Memory B cell (primary cell): ENCODE data around the gene CFAP74.

Experiments used
- ATAC-seq: fragments of 150-1000 bp; cut with Tn5 transposase; 2 replicates; pipeline ENCODE4 v1.10.0; 2021; ENCODE audit warnings: low read depth, mild to moderate bottlenecking, moderate library complexity
- DNase-seq, 2 donors: peaks; one replicate each; pipeline ENCODE4 v3.0.0; 2022; ENCODE audit warnings: low spot score in 2 of 2
- H3K27ac Mint-ChIP-seq: one replicate; pipeline ENCODE4 v1.8.0; 2022; ENCODE audit warnings: mild to moderate bottlenecking, moderate library complexity, mixed read lengths
- H3K27me3 Mint-ChIP-seq: one replicate; pipeline ENCODE4 v1.8.0; 2022; ENCODE audit warnings: mixed read lengths
- H3K36me3 Mint-ChIP-seq: one replicate; pipeline ENCODE4 v1.8.0; 2022; ENCODE audit warnings: mild to moderate bottlenecking, mixed read lengths
- H3K4me1 Mint-ChIP-seq: one replicate; pipeline ENCODE4 v1.8.0; 2022; ENCODE audit warnings: mixed read lengths
- H3K4me3 Mint-ChIP-seq: one replicate; pipeline ENCODE4 v1.8.0; 2022; ENCODE audit warnings: mild to moderate bottlenecking, moderate library complexity, mixed read lengths
- H3K9me3 Mint-ChIP-seq: one replicate; pipeline ENCODE4 v1.8.0; 2022; ENCODE audit warnings: mixed read lengths

Gene CFAP74

GRCh38 chr1:1969505-1969900, 34.1 kb downstream of the CFAP74 start:
- ATAC-seq = no peak
- Mint-ChIP-seq H3K36me3 (no peaks in the 10 kb centered on the region), H3K27me3 (peaks cover 13% of the 10 kb centered on the region), H3K4me3 (no peak overlapping the region), H3K9me3 (no peaks in the 10 kb centered on the region), H3K4me1 (no peaks in the 10 kb centered on the region), H3K27ac (no peak overlapping the region)
- no peak for DNase-seq

DNA sequence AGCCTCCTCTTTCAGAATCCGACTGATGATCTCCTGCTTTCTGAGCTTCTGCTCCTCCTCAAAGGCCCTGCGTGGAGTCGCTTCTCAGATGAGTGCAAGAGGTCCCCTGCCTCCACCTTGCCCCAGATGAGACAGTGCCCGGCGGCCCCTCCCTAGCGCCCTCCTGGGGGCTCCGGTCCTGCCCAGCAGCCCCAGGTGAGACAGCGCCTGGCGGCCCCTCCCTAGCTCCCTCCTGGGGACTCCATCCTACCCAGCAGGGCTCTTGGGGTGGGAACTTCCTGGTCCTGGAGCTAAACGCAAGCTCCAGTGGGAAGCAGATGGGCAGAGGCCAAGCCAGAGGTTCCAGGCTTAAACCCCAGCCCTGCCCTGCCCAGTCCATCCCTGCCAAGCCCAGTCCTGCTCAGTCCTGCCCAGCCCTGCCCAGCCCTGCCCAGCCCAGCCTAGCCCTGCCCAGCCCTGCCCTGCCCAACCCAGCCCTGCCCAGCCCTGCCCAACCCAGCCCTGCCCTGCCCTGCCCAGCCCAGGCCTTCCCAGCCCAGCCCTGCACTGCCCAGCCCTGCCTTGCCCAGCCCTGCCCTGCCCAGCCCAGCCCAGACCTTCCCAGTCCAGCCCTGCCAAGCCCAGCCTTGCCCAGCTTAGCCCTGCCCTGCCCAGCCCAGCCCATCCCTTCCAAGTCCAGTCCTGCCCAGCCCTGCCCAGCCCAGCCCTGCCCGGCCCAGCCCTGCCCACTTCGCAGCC, 34.6 kb downstream of the CFAP74 start:
- H3K4me1 Mint-ChIP-seq = no peaks in the 10 kb centered on the region
- peaks cover 13% of the 10 kb centered on the region for H3K27me3 Mint-ChIP-seq
- H3K27ac Mint-ChIP-seq = no peak overlapping the region
- no peaks in the 10 kb centered on the region for H3K36me3 Mint-ChIP-seq
- no peak for DNase-seq
- no peaks in the 10 kb centered on the region for H3K9me3 Mint-ChIP-seq
- H3K4me3 Mint-ChIP-seq = no peak overlapping the region
- ATAC-seq = no peak

DNA sequence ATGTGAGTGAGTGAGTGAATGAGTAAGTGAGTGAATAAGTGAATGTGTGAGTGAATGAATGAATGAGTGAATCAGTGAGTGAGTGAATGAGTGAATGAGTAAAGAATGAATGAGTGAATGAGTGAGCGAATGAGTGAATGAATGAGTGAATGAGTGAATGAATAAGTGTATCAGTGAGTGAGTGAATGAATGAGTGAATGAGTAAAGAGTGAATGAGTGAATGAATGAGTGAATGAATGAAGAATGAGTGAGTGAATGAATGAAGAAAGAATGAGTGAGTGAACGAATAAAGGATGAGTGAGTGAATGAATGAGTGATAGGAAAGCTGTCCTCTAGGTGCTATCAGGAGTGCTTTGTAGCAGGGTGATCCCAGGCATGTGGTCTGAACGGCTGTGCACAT, 35.7 kb downstream of the CFAP74 start:
- H3K4me1 Mint-ChIP-seq = no peaks in the 10 kb centered on the region
- no peaks in the 10 kb centered on the region for H3K9me3 Mint-ChIP-seq
- no peak overlapping the region for H3K4me3 Mint-ChIP-seq
- peaks cover 7% of the 10 kb centered on the region for H3K27me3 Mint-ChIP-seq
- DNase-seq (no peak), ATAC-seq (no peak)
- no peak overlapping the region for H3K27ac Mint-ChIP-seq
- H3K36me3 Mint-ChIP-seq = no peaks in the 10 kb centered on the region

DNA sequence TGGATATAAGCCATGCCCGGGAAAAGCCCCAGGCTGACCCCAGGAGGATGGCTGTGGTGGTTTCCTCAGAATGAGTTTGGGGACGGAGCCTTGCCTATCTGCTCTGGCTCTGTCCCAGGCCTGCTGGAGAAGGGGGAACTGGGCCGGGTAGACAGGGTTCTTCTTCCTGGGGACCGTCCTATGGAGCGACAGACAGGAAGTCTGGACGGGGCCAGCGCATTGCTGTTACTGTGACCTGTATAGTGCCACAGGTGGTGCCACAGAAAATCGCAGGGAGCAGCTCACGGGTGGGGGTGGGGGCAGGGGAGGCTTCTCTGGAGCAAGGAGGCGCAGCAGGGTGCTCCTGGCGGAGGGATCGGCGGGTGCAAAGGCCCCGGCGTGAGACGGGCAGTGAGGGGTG, 36.4 kb downstream of the CFAP74 start:
- ATAC-seq (no peak), DNase-seq (no peak)
- Mint-ChIP-seq H3K4me3 (no peak overlapping the region), H3K27ac (no peak overlapping the region), H3K4me1 (no peaks in the 10 kb centered on the region), H3K36me3 (no peaks in the 10 kb centered on the region), H3K27me3 (peaks cover 7% of the 10 kb centered on the region), H3K9me3 (no peaks in the 10 kb centered on the region)

DNA sequence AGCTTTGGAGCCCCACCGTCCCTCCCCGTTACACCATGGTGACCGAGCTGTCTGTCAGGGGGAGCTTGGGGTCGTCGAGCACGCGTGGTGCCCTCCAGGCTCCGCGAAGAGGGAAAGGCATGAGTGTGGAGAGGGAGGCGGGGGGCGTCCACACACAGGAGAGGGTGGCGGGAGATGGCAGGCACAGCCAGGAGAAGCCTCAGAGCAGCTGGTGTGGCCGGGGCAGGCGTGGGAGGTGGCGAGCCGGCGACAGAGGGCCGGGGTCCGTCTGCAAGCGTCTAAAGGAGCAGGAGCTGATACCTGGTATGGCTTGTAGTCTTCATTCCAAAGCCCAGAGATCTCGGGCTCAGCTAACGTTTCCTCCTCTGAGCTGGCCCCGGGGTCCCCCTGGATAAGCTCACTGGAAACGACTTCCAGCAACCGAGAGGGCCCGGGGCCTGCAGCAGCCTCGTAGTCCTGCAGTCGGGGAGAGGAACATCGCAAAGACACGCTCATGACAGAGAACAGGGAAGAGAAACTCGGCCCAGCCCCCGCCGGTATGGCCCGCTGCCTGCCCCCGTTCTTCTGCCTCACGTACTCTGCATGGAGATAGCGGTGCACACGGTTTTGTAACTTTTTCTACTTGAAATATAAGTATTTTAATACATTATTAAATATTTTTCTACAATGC, 37.4 kb downstream of the CFAP74 start:
- H3K27me3 Mint-ChIP-seq = peaks cover 10% of the 10 kb centered on the region

GRCh38 chr1:1965546-1965945, 38.0 kb downstream of the CFAP74 start:
- H3K4me1 Mint-ChIP-seq = no peaks in the 10 kb centered on the region
- H3K4me3 Mint-ChIP-seq = no peak overlapping the region
- ATAC-seq (no peak), DNase-seq (no peak)
- H3K36me3 Mint-ChIP-seq = no peaks in the 10 kb centered on the region
- H3K27ac Mint-ChIP-seq = no peak overlapping the region
- H3K27me3 Mint-ChIP-seq = peaks cover 14% of the 10 kb centered on the region
- no peaks in the 10 kb centered on the region for H3K9me3 Mint-ChIP-seq

More for the DNA sequence above, 37.4 kb downstream of the CFAP74 start:
- ATAC-seq (peak; percentile 57), DNase-seq (no peak)
- Mint-ChIP-seq H3K36me3 (no peaks in the 10 kb centered on the region), H3K4me3 (no peak overlapping the region), H3K27ac (no peak overlapping the region), H3K4me1 (no peaks in the 10 kb centered on the region), H3K9me3 (no peaks in the 10 kb centered on the region)

GRCh38 chr1:1964811-1965210, 38.8 kb downstream of the CFAP74 start:
- no peaks in the 10 kb centered on the region for H3K36me3 Mint-ChIP-seq
- DNase-seq = no peak
- no peak overlapping the region for H3K27ac Mint-ChIP-seq
- H3K4me3 Mint-ChIP-seq = no peak overlapping the region
- H3K4me1 Mint-ChIP-seq = no peaks in the 10 kb centered on the region
- peaks cover 15% of the 10 kb centered on the region for H3K27me3 Mint-ChIP-seq
- ATAC-seq = no peak
- H3K9me3 Mint-ChIP-seq = no peaks in the 10 kb centered on the region

DNA sequence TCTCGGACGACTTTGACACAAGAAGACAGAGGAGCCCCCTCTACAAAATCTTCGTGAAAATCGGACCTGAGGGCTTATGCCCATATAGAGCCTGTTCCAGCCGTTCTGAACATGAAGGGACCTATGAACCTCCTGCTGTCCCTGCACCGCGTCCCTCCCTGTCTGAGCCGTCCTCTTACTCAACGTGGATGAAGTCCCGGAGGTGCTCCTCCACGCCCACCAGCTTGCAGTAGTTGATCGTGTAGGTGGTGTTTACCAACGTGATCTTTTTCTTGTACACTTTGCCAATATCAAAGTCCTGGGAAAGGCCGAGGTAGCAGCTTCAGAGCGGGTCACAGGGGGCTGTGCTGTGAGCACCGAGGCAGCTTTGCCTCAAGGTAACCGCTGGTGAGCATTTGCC, 40.0 kb downstream of the CFAP74 start:
- DNase-seq = no peak
- no peak overlapping the region for H3K27ac Mint-ChIP-seq
- no peaks in the 10 kb centered on the region for H3K9me3 Mint-ChIP-seq
- no peak overlapping the region for H3K4me3 Mint-ChIP-seq
- peaks cover 22% of the 10 kb centered on the region for H3K27me3 Mint-ChIP-seq
- H3K4me1 Mint-ChIP-seq = no peaks in the 10 kb centered on the region
- H3K36me3 Mint-ChIP-seq = no peaks in the 10 kb centered on the region
- no peak for ATAC-seq

DNA sequence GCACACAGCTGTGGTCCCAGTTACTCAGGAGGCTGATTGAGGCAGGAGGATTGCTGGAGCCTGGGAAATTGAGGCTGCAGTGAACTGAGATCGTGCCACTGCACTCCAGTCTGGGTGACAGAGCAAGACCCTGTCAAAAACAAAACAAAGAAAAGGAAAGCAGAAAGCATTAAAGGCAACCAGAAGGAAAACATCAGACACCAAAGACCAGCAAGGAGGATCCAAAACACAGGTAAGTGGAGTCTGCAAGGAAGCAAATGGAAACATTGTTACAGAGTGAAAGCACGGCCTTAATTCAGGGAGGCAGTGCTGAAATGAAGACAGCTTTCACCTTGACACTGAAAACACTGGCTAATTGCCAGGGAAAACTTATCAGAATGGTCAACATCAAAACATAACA, 40.8 kb downstream of the CFAP74 start:
- ATAC-seq (no peak), DNase-seq (no peak)
- H3K36me3 Mint-ChIP-seq = no peaks in the 10 kb centered on the region
- no peak overlapping the region for H3K27ac Mint-ChIP-seq
- peaks cover 23% of the 10 kb centered on the region for H3K27me3 Mint-ChIP-seq
- H3K4me1 Mint-ChIP-seq = no peaks in the 10 kb centered on the region
- no peaks in the 10 kb centered on the region for H3K9me3 Mint-ChIP-seq
- no peak overlapping the region for H3K4me3 Mint-ChIP-seq

- no peaks in the 10 kb centered on the region for H3K36me3 Mint-ChIP-seq
- no peak overlapping the region for H3K4me3 Mint-ChIP-seq
These were observed 42.9 kb downstream of the CFAP74 start for GRCh38 chr1:1960480-1961196.

GRCh38 chr1:1959840-1960479, 43.6 kb downstream of the CFAP74 start:
- Mint-ChIP-seq H3K27me3 (peaks cover 22% of the 10 kb centered on the region), H3K9me3 (peaks cover under 1% of the 10 kb centered on the region), H3K27ac (no peak overlapping the region), H3K4me1 (no peaks in the 10 kb centered on the region), H3K4me3 (no peak overlapping the region), H3K36me3 (no peaks in the 10 kb centered on the region)
- ATAC-seq (peak; percentile 39), DNase-seq (peak in 1 of 2 donors; percentile 27)

More at GRCh38 chr1:1960480-1961196, 42.9 kb downstream of the CFAP74 start:
- no peak for ATAC-seq
- Mint-ChIP-seq H3K9me3 (no peaks in the 10 kb centered on the region), H3K4me1 (no peaks in the 10 kb centered on the region), H3K27me3 (peaks cover 22% of the 10 kb centered on the region), H3K27ac (no peak overlapping the region)
- no peak for DNase-seq

GRCh38 chr1:1959459-1959839, 44.1 kb downstream of the CFAP74 start:
- Mint-ChIP-seq H3K9me3 (peaks cover 1% of the 10 kb centered on the region), H3K4me3 (no peak overlapping the region), H3K4me1 (no peaks in the 10 kb centered on the region), H3K36me3 (no peaks in the 10 kb centered on the region), H3K27me3 (peaks cover 22% of the 10 kb centered on the region), H3K27ac (no peak overlapping the region)
- DNase-seq (no peak), ATAC-seq (no peak)

GRCh38 chr1:1958071-1958541, 45.5 kb downstream of the CFAP74 start:
- ATAC-seq = no peak
- peaks cover 21% of the 10 kb centered on the region for H3K27me3 Mint-ChIP-seq
- H3K27ac Mint-ChIP-seq = no peak overlapping the region
- peaks cover 1% of the 10 kb centered on the region for H3K9me3 Mint-ChIP-seq
- H3K4me1 Mint-ChIP-seq = no peaks in the 10 kb centered on the region
- DNase-seq = no peak
- H3K36me3 Mint-ChIP-seq = no peaks in the 10 kb centered on the region
- H3K4me3 Mint-ChIP-seq = no peak overlapping the region

DNA sequence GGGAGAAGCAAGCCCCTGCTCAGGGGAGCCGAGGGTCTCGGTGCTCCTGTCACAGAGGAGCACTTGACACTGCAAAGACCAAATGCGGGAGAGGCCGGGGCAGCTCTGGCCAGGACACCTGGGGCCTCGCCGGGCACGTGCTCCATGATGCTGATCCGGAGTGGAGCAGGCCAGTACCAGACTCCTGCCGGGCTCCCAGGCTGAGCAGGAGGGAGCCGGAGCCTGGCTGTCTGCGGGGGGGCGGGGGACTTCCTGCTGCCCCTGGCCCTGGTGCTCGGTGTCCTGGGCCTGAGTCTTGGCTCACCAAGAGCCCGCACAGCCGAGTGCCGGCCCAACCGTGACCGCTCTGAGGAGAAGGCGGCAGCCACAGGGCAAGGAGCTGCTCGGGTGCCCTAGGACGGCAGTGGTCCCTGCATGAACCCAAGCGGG, 46.0 kb downstream of the CFAP74 start:
- H3K9me3 Mint-ChIP-seq = peaks cover 1% of the 10 kb centered on the region
- ATAC-seq (no peak), DNase-seq (no peak)
- H3K36me3 Mint-ChIP-seq = no peaks in the 10 kb centered on the region
- no peak overlapping the region for H3K4me3 Mint-ChIP-seq
- H3K27me3 Mint-ChIP-seq = peaks cover 21% of the 10 kb centered on the region
- no peak overlapping the region for H3K27ac Mint-ChIP-seq
- no peaks in the 10 kb centered on the region for H3K4me1 Mint-ChIP-seq
